ENCODE results near the gene HSPA4L. TPM values are rescaled to one million over a fixed set of nuclear protein-coding genes. Genes with fewer than 3 reads are reported as not detected.
A peak's percentile ranks its signal among the peaks of the same experiment; 100 is the strongest.

Gene HSPA4L
- polyA plus RNA-seq, 1 experiment: 4.9 TPM

DNA sequence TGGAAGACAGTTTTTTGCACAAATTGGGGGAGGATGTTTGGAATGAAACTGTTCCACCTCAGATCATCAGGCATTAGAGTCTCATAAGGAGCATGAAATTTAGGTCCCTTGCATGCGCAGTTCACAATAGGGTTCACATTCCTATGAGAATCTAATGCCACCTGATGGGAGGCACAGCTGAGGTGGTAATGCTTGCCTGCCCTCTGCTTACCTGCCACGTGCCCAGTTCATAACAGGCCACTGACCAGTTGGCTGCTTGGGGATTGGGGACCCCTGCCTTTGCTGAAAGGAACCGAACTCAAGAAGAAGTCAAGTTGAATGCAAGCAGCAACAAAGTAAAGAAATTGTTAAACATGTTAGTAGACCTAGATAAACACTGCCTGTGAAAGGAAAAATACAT lies 4.6 kb upstream of the HSPA4L start:
- Histone ChIP-seq H3K27me3 (ENCODE audit: control insufficient read depth, insufficient read depth, low read length) (peaks cover 4% of the 10 kb centered on the region), H3K9me3 (ENCODE audit: control insufficient read depth, insufficient read depth, low read length) (no peaks in the 10 kb centered on the region; the same call in 1 of the 2 replicates), H3K4me3 (ENCODE audit: low read depth, low read length) (no peak overlapping the region), H3K27ac (ENCODE audit: low read depth, low read length) (no peak overlapping the region)
- no peak for DNase-seq (ENCODE audit: low read depth, low spot score)
- POLR2A ChIA-PET: no interaction called here
- CTCF ChIA-PET: no interaction called here
- TF ChIP-seq, protein P1, sequence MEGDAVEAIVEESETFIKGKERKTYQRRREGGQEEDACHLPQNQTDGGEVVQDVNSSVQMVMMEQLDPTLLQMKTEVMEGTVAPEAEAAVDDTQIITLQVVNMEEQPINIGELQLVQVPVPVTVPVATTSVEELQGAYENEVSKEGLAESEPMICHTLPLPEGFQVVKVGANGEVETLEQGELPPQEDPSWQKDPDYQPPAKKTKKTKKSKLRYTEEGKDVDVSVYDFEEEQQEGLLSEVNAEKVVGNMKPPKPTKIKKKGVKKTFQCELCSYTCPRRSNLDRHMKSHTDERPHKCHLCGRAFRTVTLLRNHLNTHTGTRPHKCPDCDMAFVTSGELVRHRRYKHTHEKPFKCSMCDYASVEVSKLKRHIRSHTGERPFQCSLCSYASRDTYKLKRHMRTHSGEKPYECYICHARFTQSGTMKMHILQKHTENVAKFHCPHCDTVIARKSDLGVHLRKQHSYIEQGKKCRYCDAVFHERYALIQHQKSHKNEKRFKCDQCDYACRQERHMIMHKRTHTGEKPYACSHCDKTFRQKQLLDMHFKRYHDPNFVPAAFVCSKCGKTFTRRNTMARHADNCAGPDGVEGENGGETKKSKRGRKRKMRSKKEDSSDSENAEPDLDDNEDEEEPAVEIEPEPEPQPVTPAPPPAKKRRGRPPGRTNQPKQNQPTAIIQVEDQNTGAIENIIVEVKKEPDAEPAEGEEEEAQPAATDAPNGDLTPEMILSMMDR (IDR thresholded peaks at IDR 0.05; ENCODE audit: low read depth, low read length): no peak

DNA sequence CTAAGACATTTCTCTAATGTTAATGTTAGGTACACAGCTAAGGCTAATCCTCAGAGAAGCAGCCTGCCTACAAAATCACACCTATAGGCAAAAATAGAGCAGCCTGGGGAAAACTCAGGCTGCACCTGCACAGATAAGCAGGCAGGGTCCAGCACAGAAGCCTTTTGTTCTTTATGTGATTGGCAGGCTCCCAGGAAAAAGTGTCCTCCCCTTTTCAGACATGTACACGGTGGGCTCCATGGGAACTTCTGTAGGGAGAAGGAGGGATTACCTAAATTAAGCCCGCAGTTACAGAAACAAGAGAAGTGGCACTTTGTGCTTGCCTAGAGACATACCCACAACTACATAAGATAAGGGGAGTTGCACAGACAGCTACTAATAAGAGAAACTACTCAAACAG lies 4.0 kb upstream of the HSPA4L start:
- no peak for DNase-seq (ENCODE audit: low read depth, low spot score)
- ChIA-PET POLR2A (no interaction called here), CTCF (no interaction called here)
- H3K27me3 ChIP-seq (ENCODE audit: control insufficient read depth, insufficient read depth, low read length): peaks cover 4% of the 10 kb centered on the region
- H3K9me3 ChIP-seq (ENCODE audit: control insufficient read depth, insufficient read depth, low read length): no peaks in the 10 kb centered on the region; the same call in 1 of the 2 replicates
- TF ChIP-seq, protein P1 (IDR thresholded peaks at IDR 0.05; ENCODE audit: low read depth, low read length): no peak
- no peak overlapping the region for H3K27ac ChIP-seq (ENCODE audit: low read depth, low read length)
- H3K4me3 ChIP-seq (ENCODE audit: low read depth, low read length): no peak overlapping the region

DNA sequence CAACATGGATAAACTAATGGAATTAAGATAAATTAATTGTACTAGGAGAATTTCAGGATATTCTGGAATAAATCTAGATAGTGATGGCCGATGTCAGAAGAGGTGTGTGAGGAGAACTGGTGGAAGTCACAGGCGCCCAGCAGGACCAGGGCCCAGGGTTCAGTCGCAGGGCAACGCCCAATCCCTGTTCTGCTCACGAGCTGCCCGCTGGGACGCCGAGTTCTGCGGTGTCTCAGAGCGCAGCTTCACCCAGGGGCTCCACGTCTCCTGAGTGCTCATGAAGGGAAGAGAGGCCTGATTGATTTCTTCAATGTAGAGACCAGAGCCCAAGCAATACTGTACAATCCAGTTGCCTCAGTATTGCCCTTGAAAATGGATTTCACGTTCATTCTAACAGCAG lies 1.5 kb upstream of the HSPA4L start:
- no peak for DNase-seq (ENCODE audit: low read depth, low spot score)
- TF ChIP-seq, protein P1 (IDR thresholded peaks at IDR 0.05; ENCODE audit: low read depth, low read length): no peak
- Histone ChIP-seq H3K27me3 (ENCODE audit: control insufficient read depth, insufficient read depth, low read length) (peaks cover 4% of the 10 kb centered on the region), H3K4me3 (ENCODE audit: low read depth, low read length) (no peak overlapping the region), H3K9me3 (ENCODE audit: control insufficient read depth, insufficient read depth, low read length) (no peaks in the 10 kb centered on the region; the same call in 1 of the 2 replicates), H3K27ac (ENCODE audit: low read depth, low read length) (no peak overlapping the region)
- CTCF ChIA-PET: no interaction called here
- POLR2A ChIA-PET: no interaction called here

DNA sequence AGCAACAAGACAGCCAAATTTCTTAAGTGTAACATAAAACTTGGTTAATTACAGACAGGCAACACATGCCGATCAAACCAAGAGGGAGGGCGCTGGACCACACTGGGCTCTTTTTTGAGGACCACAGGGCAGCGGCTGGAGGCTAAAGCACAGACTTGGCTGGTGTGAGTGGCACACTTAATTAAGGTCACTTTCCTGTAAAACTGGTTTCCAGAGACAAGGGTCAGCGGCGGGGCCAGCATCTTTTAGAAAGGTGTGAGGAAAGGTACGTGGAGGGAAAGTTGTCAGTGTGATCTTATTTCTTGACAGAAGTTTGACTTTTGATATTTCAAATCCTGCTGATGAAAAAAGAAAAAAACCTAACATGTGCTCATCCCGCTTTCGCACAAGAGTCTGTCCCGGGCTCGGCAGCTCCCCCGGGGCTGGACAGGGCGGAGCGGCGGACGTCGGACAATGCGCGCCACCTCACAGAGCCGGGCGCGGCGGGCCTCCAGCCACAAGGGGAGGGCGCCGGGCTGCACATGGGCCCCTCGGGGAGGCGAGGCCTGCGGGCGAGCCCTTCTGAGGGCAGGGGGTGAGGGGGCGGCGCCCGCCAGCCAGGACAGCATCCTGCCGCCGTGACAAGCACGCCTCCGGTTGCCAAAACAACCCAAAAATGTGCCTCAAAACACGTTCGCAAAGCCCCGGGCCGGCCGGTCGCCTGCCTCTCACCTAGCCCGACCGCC lies 660 bp upstream of the HSPA4L start:
- Histone ChIP-seq H3K27me3 (ENCODE audit: control insufficient read depth, insufficient read depth, low read length) (peaks cover 4% of the 10 kb centered on the region), H3K4me3 (ENCODE audit: low read depth, low read length) (peak overlapping the region; percentile 87), H3K27ac (ENCODE audit: low read depth, low read length) (peak overlapping the region; percentile 47), H3K9me3 (ENCODE audit: control insufficient read depth, insufficient read depth, low read length) (no peaks in the 10 kb centered on the region; the same call in 1 of the 2 replicates)
- TF ChIP-seq, protein P1 (IDR thresholded peaks at IDR 0.05; ENCODE audit: low read depth, low read length): no peak
- CTCF ChIA-PET: interaction anchor here (0.6 to 0.9 kb wide), 3 partner anchors 176 to 1314 kb away, joined by 3 to 6 read pairs (median 4); partner anchors contain the start of gene C4orf33
- DNase-seq (ENCODE audit: low read depth, low spot score): no peak
- POLR2A ChIA-PET: interaction anchor here (0.9 kb wide), 1 partner anchor 184 kb away, joined by 4 read pairs; the partner anchor contains the start of genes ABHD18 and MFSD8

DNA sequence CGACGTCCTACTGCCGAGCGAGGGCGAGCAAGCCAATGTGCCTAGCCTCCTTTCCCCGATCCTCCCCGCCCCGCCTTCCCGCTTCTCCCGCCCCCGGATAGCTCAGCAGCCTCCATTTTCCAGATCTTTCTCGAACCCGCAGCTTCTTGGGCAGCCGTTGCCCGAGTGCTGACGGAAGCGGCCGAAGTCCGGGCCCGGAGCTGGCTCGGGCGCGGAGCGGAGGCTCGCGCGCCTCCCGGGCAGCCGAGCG lies 172 bp upstream of the HSPA4L start:
- CTCF ChIA-PET: interaction anchor here (0.6 to 0.9 kb wide), 5 partner anchors 57 to 1314 kb away, joined by 3 to 6 read pairs (median 3); partner anchors contain the start of gene C4orf33
- Histone ChIP-seq H3K27me3 (ENCODE audit: control insufficient read depth, insufficient read depth, low read length) (peaks cover 4% of the 10 kb centered on the region), H3K9me3 (ENCODE audit: control insufficient read depth, insufficient read depth, low read length) (no peaks in the 10 kb centered on the region; the same call in 1 of the 2 replicates), H3K4me3 (ENCODE audit: low read depth, low read length) (peak overlapping the region; percentile 87), H3K27ac (ENCODE audit: low read depth, low read length) (peak overlapping the region; percentile 47)
- POLR2A ChIA-PET: interaction anchor here (0.6 to 0.9 kb wide), 4 partner anchors 11 to 623 kb away, joined by 3 to 8 read pairs (median 5); partner anchors contain the start of genes ABHD18 and MFSD8
- peak; percentile 49 for DNase-seq (ENCODE audit: low read depth, low spot score)
- TF ChIP-seq, protein P1 (IDR thresholded peaks at IDR 0.05; ENCODE audit: low read depth, low read length): no peak
